Central memory CD8-positive, alpha-beta T cell (primary cell): ENCODE data around the gene ATG3.
"Not testable (repeated sequence)": the region's sequence is repeated elsewhere in the genome, so short reads cannot be mapped to it uniquely, and the experiment has no call there.

Experiments used
- ATAC-seq: fragments of 150-1000 bp; cut with Tn5 transposase; replicated peaks from 2 replicates; pipeline ENCODE4 v1.10.0; 2022; ENCODE audit warnings: mild to moderate bottlenecking, moderate FRiP score, moderate number of reproducible peaks; ENCODE audit not compliant: poor library complexity, severe bottlenecking; ENCODE audit errors: extremely low read depth
- DNase-seq, 2 donors: peaks; one replicate each; pipeline ENCODE4 v3.0.0; 2021; ENCODE audit warnings: low spot score in 2 of 2
- H3K27ac Mint-ChIP-seq: one replicate; pipeline ENCODE4 v1.8.0; 2022; ENCODE audit warnings: low read depth, mild to moderate bottlenecking, moderate library complexity, mixed read lengths
- H3K27me3 Mint-ChIP-seq: one replicate; pipeline ENCODE4 v1.8.0; 2022; ENCODE audit warnings: mixed read lengths
- H3K36me3 Mint-ChIP-seq: one replicate; pipeline ENCODE4 v1.8.0; 2022; ENCODE audit warnings: mild to moderate bottlenecking, moderate library complexity, mixed read lengths; ENCODE audit not compliant: insufficient read depth
- H3K4me1 Mint-ChIP-seq: one replicate; pipeline ENCODE4 v1.8.0; 2022; ENCODE audit warnings: mixed read lengths
- H3K4me3 Mint-ChIP-seq: one replicate; pipeline ENCODE4 v1.8.0; 2022; ENCODE audit warnings: mild to moderate bottlenecking, moderate library complexity, mixed read lengths
- H3K9me3 Mint-ChIP-seq: one replicate; pipeline ENCODE4 v1.8.0; 2022; ENCODE audit warnings: mixed read lengths

The ATG3 gene

GRCh38 chr3:112555535-112556170 is 6.1 kb downstream of the ATG3 start:
- Mint-ChIP-seq H3K27me3 (no peaks in the 10 kb centered on the region), H3K27ac (peak overlapping the region; percentile 27), H3K4me1 (peaks cover 45% of the 10 kb centered on the region), H3K9me3 (no peaks in the 10 kb centered on the region), H3K4me3 (no peak overlapping the region), H3K36me3 (peaks cover 19% of the 10 kb centered on the region)
- ATAC-seq: peak; percentile 52
- DNase-seq: no peak

GRCh38 chr3:112550859-112551258 is 10.9 kb downstream of the ATG3 start:
- Mint-ChIP-seq H3K4me1 (peaks cover 29% of the 10 kb centered on the region), H3K27ac (no peak overlapping the region), H3K9me3 (no peaks in the 10 kb centered on the region), H3K36me3 (peaks cover 23% of the 10 kb centered on the region), H3K4me3 (no peak overlapping the region), H3K27me3 (no peaks in the 10 kb centered on the region)
- ATAC-seq (no peak), DNase-seq (no peak)

- H3K4me1 Mint-ChIP-seq: peaks cover 18% of the 10 kb centered on the region
- no peaks in the 10 kb centered on the region for H3K27me3 Mint-ChIP-seq
- H3K4me3 Mint-ChIP-seq: no peak overlapping the region
- no peaks in the 10 kb centered on the region for H3K9me3 Mint-ChIP-seq
- ATAC-seq: no peak
- peaks cover 30% of the 10 kb centered on the region for H3K36me3 Mint-ChIP-seq
- no peak for DNase-seq
- H3K27ac Mint-ChIP-seq: no peak overlapping the region
Observed at GRCh38 chr3:112546216-112546759, 15.5 kb downstream of the ATG3 start.

- H3K27ac Mint-ChIP-seq: peak overlapping the region; percentile 60
- no peaks in the 10 kb centered on the region for H3K27me3 Mint-ChIP-seq
- H3K36me3 Mint-ChIP-seq: peaks cover 53% of the 10 kb centered on the region
- ATAC-seq (no peak), DNase-seq (no peak)
- no peaks in the 10 kb centered on the region for H3K9me3 Mint-ChIP-seq
- H3K4me3 Mint-ChIP-seq: no peak overlapping the region
- H3K4me1 Mint-ChIP-seq: peaks cover 15% of the 10 kb centered on the region
Observed at GRCh38 chr3:112539825-112540650, 21.7 kb downstream of the ATG3 start.

- Mint-ChIP-seq H3K4me1 (peaks cover 5% of the 10 kb centered on the region), H3K27me3 (no peaks in the 10 kb centered on the region), H3K36me3 (peaks cover 25% of the 10 kb centered on the region), H3K4me3 (no peak overlapping the region), H3K27ac (peak overlapping the region; percentile 70), H3K9me3 (no peaks in the 10 kb centered on the region)
- no peak for ATAC-seq
- DNase-seq: no peak
Observed at GRCh38 chr3:112531358-112531781, 30.4 kb downstream of the ATG3 start.

- peaks cover 18% of the 10 kb centered on the region for H3K36me3 Mint-ChIP-seq
- no peaks in the 10 kb centered on the region for H3K27me3 Mint-ChIP-seq
- DNase-seq: no peak
- no peak for ATAC-seq
- no peaks in the 10 kb centered on the region for H3K9me3 Mint-ChIP-seq
- H3K4me1 Mint-ChIP-seq: peaks cover 5% of the 10 kb centered on the region
- no peak overlapping the region for H3K4me3 Mint-ChIP-seq
- H3K27ac Mint-ChIP-seq: no peak overlapping the region
Observed at GRCh38 chr3:112530573-112530972, 31.2 kb downstream of the ATG3 start.

GRCh38 chr3:112524127-112524526 is 37.6 kb downstream of the ATG3 start:
- not testable (repeated sequence) for DNase-seq, H3K4me3 Mint-ChIP-seq, H3K36me3 Mint-ChIP-seq, H3K4me1 Mint-ChIP-seq, ATAC-seq, H3K27me3 Mint-ChIP-seq, H3K9me3 Mint-ChIP-seq
- H3K27ac Mint-ChIP-seq: peak overlapping the region; percentile 19

- no peak overlapping the region for H3K27ac Mint-ChIP-seq
Observed at GRCh38 chr3:112519424-112520001, 42.2 kb downstream of the ATG3 start.

GRCh38 chr3:112518970-112519369 is 42.8 kb downstream of the ATG3 start:
- DNase-seq, H3K27me3 Mint-ChIP-seq, H3K36me3 Mint-ChIP-seq, H3K4me3 Mint-ChIP-seq, H3K9me3 Mint-ChIP-seq, ATAC-seq, H3K4me1 Mint-ChIP-seq, H3K27ac Mint-ChIP-seq: not testable (repeated sequence)

More at GRCh38 chr3:112519424-112520001, 42.2 kb downstream of the ATG3 start:
- H3K4me3 Mint-ChIP-seq: no peak overlapping the region
- ATAC-seq (peak; percentile 71), DNase-seq (no peak)
- no peaks in the 10 kb centered on the region for H3K27me3 Mint-ChIP-seq
- no peaks in the 10 kb centered on the region for H3K9me3 Mint-ChIP-seq
- peaks cover 11% of the 10 kb centered on the region for H3K4me1 Mint-ChIP-seq
- no peaks in the 10 kb centered on the region for H3K36me3 Mint-ChIP-seq

- no peak for DNase-seq
- peaks cover 9% of the 10 kb centered on the region for H3K4me1 Mint-ChIP-seq
- H3K27me3 Mint-ChIP-seq: no peaks in the 10 kb centered on the region
- no peak overlapping the region for H3K4me3 Mint-ChIP-seq
- peak; percentile 40 for ATAC-seq
- no peaks in the 10 kb centered on the region for H3K9me3 Mint-ChIP-seq
- no peak overlapping the region for H3K27ac Mint-ChIP-seq
- H3K36me3 Mint-ChIP-seq: no peaks in the 10 kb centered on the region
Observed at GRCh38 chr3:112514527-112515128, 47.1 kb downstream of the ATG3 start.

GRCh38 chr3:112512320-112512719 is 49.4 kb downstream of the ATG3 start:
- peaks cover 3% of the 10 kb centered on the region for H3K4me1 Mint-ChIP-seq
- H3K27ac Mint-ChIP-seq: no peak overlapping the region
- no peak overlapping the region for H3K4me3 Mint-ChIP-seq
- ATAC-seq (no peak), DNase-seq (no peak)
- H3K36me3 Mint-ChIP-seq: no peaks in the 10 kb centered on the region
- no peaks in the 10 kb centered on the region for H3K9me3 Mint-ChIP-seq
- H3K27me3 Mint-ChIP-seq: no peaks in the 10 kb centered on the region

- H3K4me3 Mint-ChIP-seq: no peak overlapping the region
- no peaks in the 10 kb centered on the region for H3K27me3 Mint-ChIP-seq
- H3K36me3 Mint-ChIP-seq: no peaks in the 10 kb centered on the region
- no peak for ATAC-seq
- H3K9me3 Mint-ChIP-seq: no peaks in the 10 kb centered on the region
- no peak overlapping the region for H3K27ac Mint-ChIP-seq
- no peak for DNase-seq
- no peaks in the 10 kb centered on the region for H3K4me1 Mint-ChIP-seq
Observed at GRCh38 chr3:112508860-112509259, 52.9 kb downstream of the ATG3 start.
